HPDE6-E6E7 (cell line): Measurements from ENCODE around the gene INF2.

Source experiments
- DNase-seq: peaks from one replicate; pipeline ENCODE4 v3.0.0; 2011; ENCODE audit warnings: missing footprints; ENCODE audit errors: extremely low spot score

INF2 gene

GRCh38 chr14:104751539-104752422 lies 62.4 kb downstream of the INF2 start:
- DNase-seq: no peak

GRCh38 chr14:104752423-104752734 lies 63.0 kb downstream of the INF2 start:
- DNase-seq: no peak

GRCh38 chr14:104752735-104753527 lies 63.5 kb downstream of the INF2 start, which contains the start of gene SIVA1:
Gene SIVA1, plus strand, starts transcription at chr14:104753147. Its CDS starts 55 bp downstream, at chr14:104753202.
- peak; percentile 100 for DNase-seq

GRCh38 chr14:104753528-104754212 lies 64.3 kb downstream of the INF2 start:
- no peak for DNase-seq

GRCh38 chr14:104754213-104754851 lies 64.9 kb downstream of the INF2 start:
- DNase-seq: no peak

GRCh38 chr14:104755621-104756020 lies 66.2 kb downstream of the INF2 start:
- no peak for DNase-seq

- DNase-seq: no peak
Observed at GRCh38 chr14:104756477-104757237, 67.2 kb downstream of the INF2 start.

GRCh38 chr14:104757238-104757585 lies 67.8 kb downstream of the INF2 start:
- DNase-seq: no peak

- no peak for DNase-seq
Observed at GRCh38 chr14:104757681-104758392, 68.4 kb downstream of the INF2 start.

- no peak for DNase-seq
Observed at GRCh38 chr14:104758981-104759969, 69.9 kb downstream of the INF2 start.

- DNase-seq: no peak
Observed at GRCh38 chr14:104765517-104765916, 76.1 kb downstream of the INF2 start.

- no peak for DNase-seq
Observed at GRCh38 chr14:104766256-104766862, 76.9 kb downstream of the INF2 start.

- no peak for DNase-seq
Observed at GRCh38 chr14:104766863-104767633, 77.6 kb downstream of the INF2 start.

GRCh38 chr14:104767634-104767918 lies 78.2 kb downstream of the INF2 start:
- no peak for DNase-seq

GRCh38 chr14:104768437-104769323 lies 79.3 kb downstream of the INF2 start:
- peak; percentile 77 for DNase-seq

- DNase-seq: no peak
Observed at GRCh38 chr14:104769324-104770071, 80.1 kb downstream of the INF2 start.
